Keratinocyte (primary cell): ENCODE measurements around the gene DOCK1. TPM values are rescaled to one million over a fixed set of nuclear protein-coding genes. Genes with fewer than 3 reads are reported as not detected.

Experiments used
- DNase-seq: peaks from one replicate; pipeline ENCODE4 v3.0.0-alpha.2; 2011; ENCODE audit warnings: low read depth, missing footprints, low spot score
- FAIRE-seq: peaks from 2 replicates; lab custom pipeline; 2011; peaks lifted over from hg19 to GRCh38; lab: Jason Lieb, UNC
- H2AFZ ChIP-seq: 2 replicates; pipeline ENCODE4 v1.6.0; 2012; ENCODE audit warnings: low read length, control low read depth, inconsistent platforms; ENCODE audit not compliant: control insufficient read depth
- H3K27ac ChIP-seq: 2 replicates; pipeline ENCODE4 v1.5.1; 2011; ENCODE audit warnings: low read length; ENCODE audit not compliant: control insufficient read depth, insufficient read depth
- H3K27me3 ChIP-seq: 3 replicates; pipeline ENCODE4 v1.6.0; 2011; ENCODE audit warnings: low read length; ENCODE audit not compliant: control insufficient read depth, insufficient read depth; ENCODE audit errors: extremely low read depth
- H3K36me3 ChIP-seq, 2 experiments: 2 replicates in 1 of 2; 3 replicates in 1 of 2; pipeline ENCODE4 v1.5.1; 2011; ENCODE audit warnings: low read length in 2 of 2, mild to moderate bottlenecking in 1 of 2; ENCODE audit not compliant: control insufficient read depth in 2 of 2, insufficient read depth in 2 of 2; ENCODE audit errors: extremely low read depth in 1 of 2
- H3K4me1 ChIP-seq: 3 replicates; pipeline ENCODE4 v1.5.1; 2011; ENCODE audit warnings: low read length; ENCODE audit not compliant: control insufficient read depth, insufficient read depth; ENCODE audit errors: extremely low read depth
- H3K4me2 ChIP-seq: 3 replicates; pipeline ENCODE4 v1.6.0; 2011; ENCODE audit warnings: low read depth, low read length; ENCODE audit not compliant: control insufficient read depth, insufficient read depth; ENCODE audit errors: extremely low read depth
- H3K4me3 ChIP-seq, 3 experiments: fragments of 200-600 bp in 1 of 3; sonication (generic) in 1 of 3; 2 replicates in 2 of 3; 3 replicates in 1 of 3; pipeline ENCODE4 v1.5.1; 2011 to 2016; ENCODE audit warnings: low read length in 3 of 3, mild to moderate bottlenecking in 3 of 3, control low read depth in 2 of 3, inconsistent platforms in 1 of 3, low read depth in 1 of 3, mixed read lengths in 1 of 3, mixed run types in 1 of 3, moderate library complexity in 1 of 3; ENCODE audit not compliant: control insufficient read depth in 2 of 3, insufficient read depth in 2 of 3; ENCODE audit errors: extremely low read depth in 1 of 3
- H3K79me2 ChIP-seq: 2 replicates; pipeline ENCODE4 v1.6.0; 2012; ENCODE audit warnings: low read length; ENCODE audit not compliant: control insufficient read depth, insufficient read depth
- H3K9ac ChIP-seq: 3 replicates; pipeline ENCODE4 v1.6.0; 2011; ENCODE audit warnings: low read length; ENCODE audit not compliant: control insufficient read depth, insufficient read depth; ENCODE audit errors: extremely low read depth
- H3K9me1 ChIP-seq: 3 replicates; pipeline ENCODE4 v1.6.0; 2011; ENCODE audit warnings: low read length; ENCODE audit not compliant: control insufficient read depth, insufficient read depth; ENCODE audit errors: extremely low read depth
- H3K9me3 ChIP-seq: 2 replicates; pipeline ENCODE4 v1.5.1; 2012; ENCODE audit warnings: low read depth, low read length; ENCODE audit not compliant: control insufficient read depth
- H4K20me1 ChIP-seq: 3 replicates; pipeline ENCODE4 v1.6.0; 2011; ENCODE audit warnings: low read length; ENCODE audit not compliant: control insufficient read depth, insufficient read depth; ENCODE audit errors: extremely low read depth
- CTCF ChIP-seq, 3 experiments: IDR thresholded peaks in 1 of 3; conservative IDR thresholded peaks in 1 of 3; optimal IDR thresholded peaks in 1 of 3; 2 replicates in 2 of 3; 3 replicates in 1 of 3; pipeline versions ENCODE3 to v1.5.1; 2011; ENCODE audit warnings: low read length in 3 of 3, mild to moderate bottlenecking in 3 of 3, moderate library complexity in 2 of 3, control low read depth in 1 of 3, inconsistent platforms in 1 of 3; ENCODE audit not compliant: insufficient read depth in 2 of 3; ENCODE audit errors: extremely low read depth in 1 of 3
- EZH2 ChIP-seq: IDR thresholded peaks from one replicate; pipeline ENCODE4 v1.6.1; 2012; ENCODE audit warnings: inconsistent platforms, mild to moderate bottlenecking, low read length, moderate library complexity
- dilution Hi-C: fragments of 300-500 bp; cut with MboI; formaldehyde crosslinking; loops from one replicate; pipeline ENCODE4 v1.7.0; 2020; ENCODE audit warnings: low sequenced_read_pairs; ENCODE audit not compliant: extremely low pct_ligation_motif_present
- polyA plus RNA-seq, 5 experiments: library from polyadenylated mRNA; depleted of rRNA in 3 of 5; stranded (reverse) in 3 of 5; stranded (forward) in 1 of 5; unstranded in 1 of 5; fragments of >200 nt; gene quantifications; 1 replicate in 1 of 5; 2 replicates in 3 of 5; 3 replicates in 1 of 5; pipeline versions ENCODE4 v1.2.1 to v1.2.3, GENCODE V29; 2011 to 2012; ENCODE audit warnings: missing spikeins in 2 of 5, low read depth in 1 of 5, low replicate concordance in 1 of 5

The DOCK1 gene
- polyA plus RNA-seq, 1 donor (not counting 4 experiments of a cell fraction or from before 2014, with no cell fraction given) = 15.7 TPM

- dilution Hi-C loops = no loop called here
- DNase-seq = no peak
- no peak overlapping the region for H3K9ac ChIP-seq
- H3K9me3 ChIP-seq = no peaks in the 10 kb centered on the region
- no peak overlapping the region for H3K4me2 ChIP-seq
- no peak overlapping the region for H3K4me3 ChIP-seq
- H3K9me1 ChIP-seq = no peaks in the 10 kb centered on the region
- H3K4me1 ChIP-seq = no peaks in the 10 kb centered on the region
- no peak for FAIRE-seq
- no peaks in the 10 kb centered on the region for H3K27me3 ChIP-seq
- no peaks in the 10 kb centered on the region for H4K20me1 ChIP-seq
- H3K79me2 ChIP-seq = no peaks in the 10 kb centered on the region
- H3K36me3 ChIP-seq = no peaks in the 10 kb centered on the region
- TF ChIP-seq CTCF (optimal IDR thresholded peaks at IDR 0.05 in 1 of 3, IDR thresholded peaks at IDR 0.05 in 1 of 3, conservative IDR thresholded peaks at IDR 0.05 in 1 of 3; ENCODE audit: extremely low read depth in 1 of 3, insufficient read depth in 2 of 3, low read length in 3 of 3) = no peak
- no peak for TF ChIP-seq EZH2
- H3K27ac ChIP-seq = no peak overlapping the region
- H2AFZ ChIP-seq = no peak overlapping the region
Measured at GRCh38 chr10:126867567-126868365, 37.5 kb upstream of the DOCK1 start.

GRCh38 chr10:126868371-126868770 is 36.9 kb upstream of the DOCK1 start:
- H3K9ac ChIP-seq = no peak overlapping the region
- H3K27ac ChIP-seq = no peak overlapping the region
- H3K27me3 ChIP-seq = no peaks in the 10 kb centered on the region
- H3K9me1 ChIP-seq = no peaks in the 10 kb centered on the region
- no peaks in the 10 kb centered on the region for H3K9me3 ChIP-seq
- no peak for FAIRE-seq
- dilution Hi-C loops = no loop called here
- no peak for TF ChIP-seq CTCF (optimal IDR thresholded peaks at IDR 0.05 in 1 of 3, IDR thresholded peaks at IDR 0.05 in 1 of 3, conservative IDR thresholded peaks at IDR 0.05 in 1 of 3; ENCODE audit: extremely low read depth in 1 of 3, insufficient read depth in 2 of 3, low read length in 3 of 3)
- no peak for TF ChIP-seq EZH2
- no peak for DNase-seq
- no peak overlapping the region for H3K4me3 ChIP-seq
- H4K20me1 ChIP-seq = no peaks in the 10 kb centered on the region
- H2AFZ ChIP-seq = no peak overlapping the region
- no peaks in the 10 kb centered on the region for H3K36me3 ChIP-seq
- H3K79me2 ChIP-seq = no peaks in the 10 kb centered on the region
- no peak overlapping the region for H3K4me2 ChIP-seq
- no peaks in the 10 kb centered on the region for H3K4me1 ChIP-seq
